Measurements from ENCODE around the gene HBD. TPM values are rescaled to one million over a fixed set of nuclear protein-coding genes. Genes with fewer than 3 reads are reported as not detected.
A peak's percentile ranks its signal among the peaks of the same experiment; 100 is the strongest.

HBD gene
- total and polyA plus RNA-seq, 9 of the 15 experiments (the other 6 are each of a cell fraction or from before 2014, with no cell fraction given): 11.8 to 169 (median 36.0) TPM

DNA sequence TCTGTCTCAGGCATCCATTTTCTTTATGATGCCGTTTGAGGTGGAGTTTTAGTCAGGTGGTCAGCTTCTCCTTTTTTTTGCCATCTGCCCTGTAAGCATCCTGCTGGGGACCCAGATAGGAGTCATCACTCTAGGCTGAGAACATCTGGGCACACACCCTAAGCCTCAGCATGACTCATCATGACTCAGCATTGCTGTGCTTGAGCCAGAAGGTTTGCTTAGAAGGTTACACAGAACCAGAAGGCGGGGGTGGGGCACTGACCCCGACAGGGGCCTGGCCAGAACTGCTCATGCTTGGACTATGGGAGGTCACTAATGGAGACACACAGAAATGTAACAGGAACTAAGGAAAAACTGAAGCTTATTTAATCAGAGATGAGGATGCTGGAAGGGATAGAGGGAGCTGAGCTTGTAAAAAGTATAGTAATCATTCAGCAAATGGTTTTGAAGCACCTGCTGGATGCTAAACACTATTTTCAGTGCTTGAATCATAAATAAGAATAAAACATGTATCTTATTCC lies 46.4 kb upstream of the HBD start (continued):
- TF ChIP-seq, protein P1, sequence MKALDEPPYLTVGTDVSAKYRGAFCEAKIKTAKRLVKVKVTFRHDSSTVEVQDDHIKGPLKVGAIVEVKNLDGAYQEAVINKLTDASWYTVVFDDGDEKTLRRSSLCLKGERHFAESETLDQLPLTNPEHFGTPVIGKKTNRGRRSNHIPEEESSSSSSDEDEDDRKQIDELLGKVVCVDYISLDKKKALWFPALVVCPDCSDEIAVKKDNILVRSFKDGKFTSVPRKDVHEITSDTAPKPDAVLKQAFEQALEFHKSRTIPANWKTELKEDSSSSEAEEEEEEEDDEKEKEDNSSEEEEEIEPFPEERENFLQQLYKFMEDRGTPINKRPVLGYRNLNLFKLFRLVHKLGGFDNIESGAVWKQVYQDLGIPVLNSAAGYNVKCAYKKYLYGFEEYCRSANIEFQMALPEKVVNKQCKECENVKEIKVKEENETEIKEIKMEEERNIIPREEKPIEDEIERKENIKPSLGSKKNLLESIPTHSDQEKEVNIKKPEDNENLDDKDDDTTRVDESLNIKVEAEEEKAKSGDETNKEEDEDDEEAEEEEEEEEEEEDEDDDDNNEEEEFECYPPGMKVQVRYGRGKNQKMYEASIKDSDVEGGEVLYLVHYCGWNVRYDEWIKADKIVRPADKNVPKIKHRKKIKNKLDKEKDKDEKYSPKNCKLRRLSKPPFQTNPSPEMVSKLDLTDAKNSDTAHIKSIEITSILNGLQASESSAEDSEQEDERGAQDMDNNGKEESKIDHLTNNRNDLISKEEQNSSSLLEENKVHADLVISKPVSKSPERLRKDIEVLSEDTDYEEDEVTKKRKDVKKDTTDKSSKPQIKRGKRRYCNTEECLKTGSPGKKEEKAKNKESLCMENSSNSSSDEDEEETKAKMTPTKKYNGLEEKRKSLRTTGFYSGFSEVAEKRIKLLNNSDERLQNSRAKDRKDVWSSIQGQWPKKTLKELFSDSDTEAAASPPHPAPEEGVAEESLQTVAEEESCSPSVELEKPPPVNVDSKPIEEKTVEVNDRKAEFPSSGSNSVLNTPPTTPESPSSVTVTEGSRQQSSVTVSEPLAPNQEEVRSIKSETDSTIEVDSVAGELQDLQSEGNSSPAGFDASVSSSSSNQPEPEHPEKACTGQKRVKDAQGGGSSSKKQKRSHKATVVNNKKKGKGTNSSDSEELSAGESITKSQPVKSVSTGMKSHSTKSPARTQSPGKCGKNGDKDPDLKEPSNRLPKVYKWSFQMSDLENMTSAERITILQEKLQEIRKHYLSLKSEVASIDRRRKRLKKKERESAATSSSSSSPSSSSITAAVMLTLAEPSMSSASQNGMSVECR (CRISPR knock-in tag; IDR thresholded peaks at IDR 0.05): no peak
- no peak for TF ChIP-seq ARHGAP35 (IDR thresholded peaks at IDR 0.05; ENCODE audit: partially characterized antibody)
- TF ChIP-seq ZNF764 (CRISPR knock-in tag; IDR thresholded peaks at IDR 0.05; ENCODE audit: low read depth): peak; percentile 42; the same call in 1 of the 2 replicates
- no peak for TF ChIP-seq ZNF217 (CRISPR knock-in tag; IDR thresholded peaks at IDR 0.05)
- TF ChIP-seq SP2 (IDR thresholded peaks at IDR 0.05; ENCODE audit: extremely low read depth, low read depth, low read length, poor library complexity, severe bottlenecking): no peak
- TF ChIP-seq, protein P2, sequence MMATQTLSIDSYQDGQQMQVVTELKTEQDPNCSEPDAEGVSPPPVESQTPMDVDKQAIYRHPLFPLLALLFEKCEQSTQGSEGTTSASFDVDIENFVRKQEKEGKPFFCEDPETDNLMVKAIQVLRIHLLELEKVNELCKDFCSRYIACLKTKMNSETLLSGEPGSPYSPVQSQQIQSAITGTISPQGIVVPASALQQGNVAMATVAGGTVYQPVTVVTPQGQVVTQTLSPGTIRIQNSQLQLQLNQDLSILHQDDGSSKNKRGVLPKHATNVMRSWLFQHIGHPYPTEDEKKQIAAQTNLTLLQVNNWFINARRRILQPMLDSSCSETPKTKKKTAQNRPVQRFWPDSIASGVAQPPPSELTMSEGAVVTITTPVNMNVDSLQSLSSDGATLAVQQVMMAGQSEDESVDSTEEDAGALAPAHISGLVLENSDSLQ (IDR thresholded peaks at IDR 0.05): peak; percentile 67
- TF ChIP-seq CBX3 (IDR thresholded peaks at IDR 0.05; ENCODE audit: borderline replicate concordance in 1 of 2, low read length in 2 of 2): peak in 1 of 2 experiments; percentile 87; a peak in 1 of 3 replicates
- TF ChIP-seq NONO (IDR thresholded peaks at IDR 0.05; ENCODE audit: low read depth in 2 of 2, low read length in 1 of 2): peak in 1 of 2 experiments; percentile 90; a peak in 2 of 4 replicates
- no peak for TF ChIP-seq ZSCAN32 (CRISPR knock-in tag; IDR thresholded peaks at IDR 0.05)
- TF ChIP-seq MTA2 (IDR thresholded peaks at IDR 0.05; ENCODE audit: low read depth): peak; percentile 96
- TF ChIP-seq, protein P3, sequence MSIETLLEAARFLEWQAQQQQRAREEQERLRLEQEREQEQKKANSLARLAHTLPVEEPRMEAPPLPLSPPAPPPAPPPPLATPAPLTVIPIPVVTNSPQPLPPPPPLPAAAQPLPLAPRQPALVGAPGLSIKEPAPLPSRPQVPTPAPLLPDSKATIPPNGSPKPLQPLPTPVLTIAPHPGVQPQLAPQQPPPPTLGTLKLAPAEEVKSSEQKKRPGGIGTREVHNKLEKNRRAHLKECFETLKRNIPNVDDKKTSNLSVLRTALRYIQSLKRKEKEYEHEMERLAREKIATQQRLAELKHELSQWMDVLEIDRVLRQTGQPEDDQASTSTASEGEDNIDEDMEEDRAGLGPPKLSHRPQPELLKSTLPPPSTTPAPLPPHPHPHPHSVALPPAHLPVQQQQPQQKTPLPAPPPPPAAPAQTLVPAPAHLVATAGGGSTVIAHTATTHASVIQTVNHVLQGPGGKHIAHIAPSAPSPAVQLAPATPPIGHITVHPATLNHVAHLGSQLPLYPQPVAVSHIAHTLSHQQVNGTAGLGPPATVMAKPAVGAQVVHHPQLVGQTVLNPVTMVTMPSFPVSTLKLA (conservative IDR thresholded peaks at IDR 0.05): peak; percentile 69 to 85
- no peak for TF ChIP-seq SUPT5H (IDR thresholded peaks at IDR 0.05)
- TF ChIP-seq SP1 (CRISPR knock-in tag; IDR thresholded peaks at IDR 0.05): peak; percentile 68
- peak; percentile 84 for TF ChIP-seq PHB2 (IDR thresholded peaks at IDR 0.05; ENCODE audit: low read depth)
- TF ChIP-seq NFE2 (IDR thresholded peaks at IDR 0.05; ENCODE audit: low read depth): peak; percentile 99
- TF ChIP-seq, protein P4, sequence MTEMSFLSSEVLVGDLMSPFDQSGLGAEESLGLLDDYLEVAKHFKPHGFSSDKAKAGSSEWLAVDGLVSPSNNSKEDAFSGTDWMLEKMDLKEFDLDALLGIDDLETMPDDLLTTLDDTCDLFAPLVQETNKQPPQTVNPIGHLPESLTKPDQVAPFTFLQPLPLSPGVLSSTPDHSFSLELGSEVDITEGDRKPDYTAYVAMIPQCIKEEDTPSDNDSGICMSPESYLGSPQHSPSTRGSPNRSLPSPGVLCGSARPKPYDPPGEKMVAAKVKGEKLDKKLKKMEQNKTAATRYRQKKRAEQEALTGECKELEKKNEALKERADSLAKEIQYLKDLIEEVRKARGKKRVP (CRISPR knock-in tag; IDR thresholded peaks at IDR 0.05): peak; percentile 79
- TF ChIP-seq, protein P5, sequence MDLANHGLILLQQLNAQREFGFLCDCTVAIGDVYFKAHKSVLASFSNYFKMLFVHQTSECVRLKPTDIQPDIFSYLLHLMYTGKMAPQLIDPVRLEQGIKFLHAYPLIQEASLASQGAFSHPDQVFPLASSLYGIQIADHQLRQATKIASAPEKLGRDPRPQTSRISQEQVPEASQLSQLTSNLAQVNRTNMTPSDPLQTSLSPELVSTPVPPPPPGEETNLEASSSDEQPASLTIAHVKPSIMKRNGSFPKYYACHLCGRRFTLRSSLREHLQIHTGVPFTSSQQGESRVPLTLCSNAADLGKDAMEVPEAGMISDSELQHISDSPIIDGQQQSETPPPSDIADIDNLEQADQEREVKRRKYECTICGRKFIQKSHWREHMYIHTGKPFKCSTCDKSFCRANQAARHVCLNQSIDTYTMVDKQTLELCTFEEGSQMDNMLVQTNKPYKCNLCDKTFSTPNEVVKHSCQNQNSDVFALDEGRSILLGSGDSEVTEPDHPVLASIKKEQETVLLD (IDR thresholded peaks at IDR 0.05): no peak; the same call in 1 of the 2 replicates
- TF ChIP-seq, protein P6, sequence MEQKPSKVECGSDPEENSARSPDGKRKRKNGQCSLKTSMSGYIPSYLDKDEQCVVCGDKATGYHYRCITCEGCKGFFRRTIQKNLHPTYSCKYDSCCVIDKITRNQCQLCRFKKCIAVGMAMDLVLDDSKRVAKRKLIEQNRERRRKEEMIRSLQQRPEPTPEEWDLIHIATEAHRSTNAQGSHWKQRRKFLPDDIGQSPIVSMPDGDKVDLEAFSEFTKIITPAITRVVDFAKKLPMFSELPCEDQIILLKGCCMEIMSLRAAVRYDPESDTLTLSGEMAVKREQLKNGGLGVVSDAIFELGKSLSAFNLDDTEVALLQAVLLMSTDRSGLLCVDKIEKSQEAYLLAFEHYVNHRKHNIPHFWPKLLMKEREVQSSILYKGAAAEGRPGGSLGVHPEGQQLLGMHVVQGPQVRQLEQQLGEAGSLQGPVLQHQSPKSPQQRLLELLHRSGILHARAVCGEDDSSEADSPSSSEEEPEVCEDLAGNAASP (IDR thresholded peaks at IDR 0.05): no peak

Measured in K562 (cell line).